PC-9 (cell line): ENCODE measurements around the gene VPS33B. TPM values are rescaled to one million over a fixed set of nuclear protein-coding genes. Genes with fewer than 3 reads are reported as not detected.

ENCODE experiments used
- BruUV-seq: library from RNA; stranded (reverse); fragments of 400-500 nt; replicated peaks from 2 replicates; lab custom pipeline; 2021; lab: Mats Ljungman, UMichigan
- CTCF ChIA-PET: fragments of 300-600 bp; sonication (Branson Sonifier 250); formaldehyde crosslinking; loops from one replicate; lab custom pipeline; 2022; ENCODE audit warnings: antibody characterized with exemption; lab: Charles Lee
- POLR2A ChIA-PET: fragments of 300-600 bp; sonication (Branson Sonifier 250); formaldehyde crosslinking; loops from one replicate; lab custom pipeline; 2022; ENCODE audit warnings: antibody characterized with exemption; ENCODE audit not compliant: unreplicated experiment; lab: Charles Lee
- DNase-seq, 2 experiments: peaks; one replicate each; pipeline versions ENCODE4 v3.0.0 to v3.0.0-alpha.2; 2015 to 2022; ENCODE audit warnings: mixed read lengths in 1 of 2
- H2AFZ ChIP-seq: fragments of 200-600 bp; sonication (generic); 2 replicates; pipeline ENCODE4 v1.8.1; 2017; ENCODE audit warnings: antibody characterized with exemption
- H3F3A ChIP-seq: fragments of 200-600 bp; sonication (generic); 2 replicates; pipeline ENCODE4 v1.8.1; 2017; ENCODE audit warnings: antibody characterized with exemption, mild to moderate bottlenecking, low read depth; ENCODE audit not compliant: insufficient read depth
- H3K27ac ChIP-seq: fragments of 200-600 bp; sonication (generic); 2 replicates; pipeline ENCODE4 v1.6.1; 2016; ENCODE audit warnings: mixed run types
- H3K27me3 ChIP-seq: fragments of 200-600 bp; sonication (generic); 2 replicates; pipeline ENCODE4 v1.6.1; 2016; ENCODE audit warnings: low read depth, mixed run types; ENCODE audit not compliant: insufficient read depth
- H3K36me3 ChIP-seq: fragments of 200-600 bp; sonication (generic); 2 replicates; pipeline ENCODE4 v1.6.1; 2016; ENCODE audit warnings: low read depth, mixed run types
- H3K4me1 ChIP-seq: fragments of 200-600 bp; sonication (generic); replicated peaks from 2 replicates; pipeline ENCODE4 v1.6.1; 2016; ENCODE audit warnings: mixed run types; ENCODE audit not compliant: insufficient read depth
- H3K4me2 ChIP-seq: fragments of 200-600 bp; sonication (generic); 2 replicates; pipeline ENCODE4 v1.6.1; 2017; ENCODE audit warnings: mixed run types
- H3K4me3 ChIP-seq: fragments of 200-600 bp; sonication (generic); 2 replicates; pipeline ENCODE4 v1.6.1; 2016; ENCODE audit warnings: mixed run types
- H3K79me2 ChIP-seq: fragments of 200-600 bp; sonication (generic); 2 replicates; pipeline ENCODE4 v1.6.1; 2017; ENCODE audit warnings: low read depth, mixed run types
- H3K9me2 ChIP-seq: fragments of 200-600 bp; sonication (generic); 2 replicates; pipeline ENCODE4 v1.8.1; 2017; ENCODE audit warnings: mild to moderate bottlenecking; ENCODE audit not compliant: insufficient read depth
- H3K9me3 ChIP-seq: fragments of 200-600 bp; sonication (generic); 2 replicates; pipeline ENCODE4 v1.8.1; 2016; ENCODE audit warnings: low read depth; ENCODE audit not compliant: insufficient read depth
- H4K20me1 ChIP-seq: fragments of 200-600 bp; sonication (generic); 2 replicates; pipeline ENCODE4 v1.8.1; 2017; ENCODE audit not compliant: insufficient read depth
- EZH2 ChIP-seq: fragments of 200-600 bp; sonication (generic); IDR thresholded peaks from 2 replicates; pipeline ENCODE4 v1.8.0; 2017; ENCODE audit warnings: antibody characterized with exemption, low read depth
- intact Hi-C: fragments of 100-400 bp; cut with micrococcal nuclease; formaldehyde crosslinking; loops from one replicate; pipeline ENCODE4 v1.10.0; 2022; ENCODE audit not compliant: unreplicated experiment
- total RNA-seq: library from RNA; stranded (reverse); gene quantifications from 2 replicates; pipeline ENCODE4 v1.2.3, GENCODE V29; 2021
- TF ChIP-seq, protein P1 (sequence below): fragments of 200-600 bp; sonication (generic); conservative IDR thresholded peaks from 2 replicates; pipeline ENCODE4 v1.6.1; 2017; ENCODE audit warnings: mixed run types, antibody characterized with exemption, mild to moderate bottlenecking, moderate library complexity

The VPS33B gene
- total RNA-seq, 1 experiment from 2014 or later = 13.6 TPM

GRCh38 chr15:90960298-90961091 is 61.9 kb downstream of the VPS33B start:
- peaks cover 10% of the 10 kb centered on the region for H3K4me1 ChIP-seq
- H3K27me3 ChIP-seq = no peaks in the 10 kb centered on the region
- peaks cover 4% of the 10 kb centered on the region; the same call in 1 of the 2 replicates for H4K20me1 ChIP-seq
- no peaks in the 10 kb centered on the region; the same call in 1 of the 2 replicates for H3K36me3 ChIP-seq
- peaks cover 25% of the 10 kb centered on the region for H3K79me2 ChIP-seq
- no peak for DNase-seq
- no peak overlapping the region for H3K4me3 ChIP-seq
- H3F3A ChIP-seq = peaks cover 32% of the 10 kb centered on the region; the same call in 1 of the 2 replicates
- H3K27ac ChIP-seq = no peak overlapping the region
- BruUV-seq = no TSS peak
- no peak overlapping the region for H3K4me2 ChIP-seq
- POLR2A ChIA-PET = no interaction called here
- CTCF ChIA-PET = no interaction called here
- TF ChIP-seq, protein P1, sequence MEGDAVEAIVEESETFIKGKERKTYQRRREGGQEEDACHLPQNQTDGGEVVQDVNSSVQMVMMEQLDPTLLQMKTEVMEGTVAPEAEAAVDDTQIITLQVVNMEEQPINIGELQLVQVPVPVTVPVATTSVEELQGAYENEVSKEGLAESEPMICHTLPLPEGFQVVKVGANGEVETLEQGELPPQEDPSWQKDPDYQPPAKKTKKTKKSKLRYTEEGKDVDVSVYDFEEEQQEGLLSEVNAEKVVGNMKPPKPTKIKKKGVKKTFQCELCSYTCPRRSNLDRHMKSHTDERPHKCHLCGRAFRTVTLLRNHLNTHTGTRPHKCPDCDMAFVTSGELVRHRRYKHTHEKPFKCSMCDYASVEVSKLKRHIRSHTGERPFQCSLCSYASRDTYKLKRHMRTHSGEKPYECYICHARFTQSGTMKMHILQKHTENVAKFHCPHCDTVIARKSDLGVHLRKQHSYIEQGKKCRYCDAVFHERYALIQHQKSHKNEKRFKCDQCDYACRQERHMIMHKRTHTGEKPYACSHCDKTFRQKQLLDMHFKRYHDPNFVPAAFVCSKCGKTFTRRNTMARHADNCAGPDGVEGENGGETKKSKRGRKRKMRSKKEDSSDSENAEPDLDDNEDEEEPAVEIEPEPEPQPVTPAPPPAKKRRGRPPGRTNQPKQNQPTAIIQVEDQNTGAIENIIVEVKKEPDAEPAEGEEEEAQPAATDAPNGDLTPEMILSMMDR = no peak
- no peak for TF ChIP-seq EZH2
- intact Hi-C loops = no loop called here
- H3K9me2 ChIP-seq = no peaks in the 10 kb centered on the region
- H2AFZ ChIP-seq = no peak overlapping the region
- H3K9me3 ChIP-seq = no peaks in the 10 kb centered on the region

GRCh38 chr15:90959894-90960293 is 62.5 kb downstream of the VPS33B start:
- no peak overlapping the region for H3K4me2 ChIP-seq
- peaks cover 10% of the 10 kb centered on the region for H3K4me1 ChIP-seq
- H3F3A ChIP-seq = peaks cover 27% of the 10 kb centered on the region
- intact Hi-C loops = loop anchor here (5.0 kb wide), 2 partner anchors 72 to 312 kb away; no protein-coding TSS in a partner anchor
- no peaks in the 10 kb centered on the region for H3K9me3 ChIP-seq
- no peak overlapping the region for H2AFZ ChIP-seq
- TF ChIP-seq EZH2 = no peak
- TF ChIP-seq, protein P1 = no peak
- no peak overlapping the region for H3K27ac ChIP-seq
- ChIA-PET CTCF (no interaction called here), POLR2A (no interaction called here)
- no TSS peak for BruUV-seq
- peaks cover 28% of the 10 kb centered on the region for H3K79me2 ChIP-seq
- DNase-seq = no peak
- no peaks in the 10 kb centered on the region for H3K27me3 ChIP-seq
- H3K9me2 ChIP-seq = no peaks in the 10 kb centered on the region
- no peak overlapping the region for H3K4me3 ChIP-seq
- H3K36me3 ChIP-seq = no peaks in the 10 kb centered on the region; the same call in 1 of the 2 replicates
- H4K20me1 ChIP-seq = peaks cover 4% of the 10 kb centered on the region; the same call in 1 of the 2 replicates

DNA sequence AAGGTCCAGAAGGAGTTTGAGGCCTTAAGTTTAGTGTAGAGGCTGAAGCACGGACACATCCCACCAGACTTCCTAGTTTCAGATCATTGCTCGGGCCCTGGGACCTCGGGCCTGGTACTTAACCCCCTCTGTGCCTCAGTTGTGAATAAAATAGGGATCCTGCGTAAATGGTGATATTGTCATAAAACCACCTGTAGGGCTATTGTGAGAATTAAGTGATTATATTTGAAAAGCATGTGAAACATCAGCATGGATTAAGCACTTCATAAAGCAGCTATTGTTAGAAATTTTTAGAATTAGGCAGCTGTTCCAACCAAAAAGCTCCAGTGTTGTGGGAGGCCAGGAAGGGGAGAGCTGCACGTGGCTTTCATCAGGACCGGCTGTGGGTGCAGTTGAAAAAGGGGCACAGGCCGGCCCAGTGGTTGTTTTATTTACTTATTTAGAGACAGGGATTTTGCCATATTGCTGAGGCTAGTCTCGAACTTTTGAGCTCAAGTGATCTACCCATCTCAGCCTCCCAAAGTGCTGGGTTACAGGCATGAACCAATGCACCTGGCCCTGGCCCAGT is 63.3 kb downstream of the VPS33B start:
- H3K27me3 ChIP-seq = no peaks in the 10 kb centered on the region
- H4K20me1 ChIP-seq = peaks cover 4% of the 10 kb centered on the region; the same call in 1 of the 2 replicates
- POLR2A ChIA-PET = no interaction called here
- H3K4me2 ChIP-seq = no peak overlapping the region
- DNase-seq = no peak
- no peak overlapping the region for H3K27ac ChIP-seq
- H3K4me3 ChIP-seq = no peak overlapping the region
- H3K9me3 ChIP-seq = no peaks in the 10 kb centered on the region
- H3F3A ChIP-seq = peaks cover 25% of the 10 kb centered on the region
- H3K79me2 ChIP-seq = peaks cover 28% of the 10 kb centered on the region
- no peaks in the 10 kb centered on the region; the same call in 1 of the 2 replicates for H3K36me3 ChIP-seq
- CTCF ChIA-PET = no interaction called here
- no peaks in the 10 kb centered on the region for H3K9me2 ChIP-seq
- H3K4me1 ChIP-seq = peaks cover 10% of the 10 kb centered on the region
- intact Hi-C loops = loop anchor here (5.0 kb wide), 2 partner anchors 73 to 313 kb away; no protein-coding TSS in a partner anchor
- TF ChIP-seq, protein P1 = no peak
- no peak for TF ChIP-seq EZH2
- H2AFZ ChIP-seq = no peak overlapping the region
- no TSS peak for BruUV-seq
